Fibroblast of lung (primary cell): Measurements from ENCODE around the gene SP6.

ENCODE experiments used
- CTCF ChIP-seq, 2 donors: IDR thresholded peaks in 1 of 2; conservative IDR thresholded peaks in 1 of 2; 1 replicate in 1 of 2; 2 replicates in 1 of 2; pipeline ENCODE4 v1.5.1; 2011 to 2012; ENCODE audit warnings: low read length in 2 of 2, control low read depth in 1 of 2, inconsistent platforms in 1 of 2, low read depth in 1 of 2, mild to moderate bottlenecking in 1 of 2
- EZH2 ChIP-seq: IDR thresholded peaks from 2 replicates; pipeline ENCODE4 v1.5.1; 2012; ENCODE audit warnings: low read length, control low read depth, mild to moderate bottlenecking; ENCODE audit errors: missing control alignments

- TF ChIP-seq EZH2 (no peak), CTCF (conservative IDR thresholded peaks at IDR 0.05 in 1 of 2, IDR thresholded peaks at IDR 0.05 in 1 of 2; ENCODE audit: low read depth in 1 of 2, low read length in 2 of 2) (no peak)
Measured at GRCh38 chr17:47820033-47820789, 30.8 kb downstream of the SP6 start.
